Panc1 (cell line): ENCODE results near the gene DUSP9.
A peak's percentile ranks its signal among the peaks of the same experiment; 100 is the strongest.

Experiments
- CTCF ChIP-seq: fragments of 450-650 bp; IDR thresholded peaks from 2 replicates; pipeline ENCODE4 v1.5.1; 2017; ENCODE audit warnings: mild to moderate bottlenecking
- POLR2AphosphoS5 ChIP-seq: IDR thresholded peaks from 2 replicates; pipeline ENCODE4 v1.6.1; 2012; ENCODE audit warnings: mild to moderate bottlenecking, low read depth, low read length, moderate library complexity
- REST ChIP-seq, 2 experiments: IDR thresholded peaks; 2 replicates each; pipeline ENCODE4 v1.6.1; 2011 to 2012; ENCODE audit warnings: low read depth in 2 of 2, control low read depth in 1 of 2, low read length in 1 of 2, mild to moderate bottlenecking in 1 of 2, moderate library complexity in 1 of 2; ENCODE audit not compliant: insufficient read depth in 1 of 2
- TCF7L2 ChIP-seq: IDR thresholded peaks from 2 replicates; pipeline ENCODE4 v1.6.1; 2011; ENCODE audit warnings: mild to moderate bottlenecking, low read depth, low read length, inconsistent platforms

- TF ChIP-seq REST (IDR thresholded peaks at IDR 0.05; ENCODE audit: insufficient read depth in 1 of 2, low read depth in 2 of 2, low read length in 1 of 2) = no peak
- no peak for TF ChIP-seq POLR2AphosphoS5
- TF ChIP-seq CTCF = peak; percentile 82
- no peak for TF ChIP-seq TCF7L2
Measured at GRCh38 chrX:153649178-153649914, 2.3 kb downstream of the DUSP9 start.
